HG03342 (cell line): ENCODE measurements around the gene PAX5.
A peak's percentile ranks its signal among the peaks of the same experiment; 100 is the strongest.

Experiments
- ATAC-seq: cut with Tn5 transposase; IDR thresholded peaks from one replicate; pipeline ENCODE4 v1.9.1; 2021; ENCODE audit warnings: mild to moderate bottlenecking, moderate library complexity; ENCODE audit not compliant: unreplicated experiment

The PAX5 gene

DNA sequence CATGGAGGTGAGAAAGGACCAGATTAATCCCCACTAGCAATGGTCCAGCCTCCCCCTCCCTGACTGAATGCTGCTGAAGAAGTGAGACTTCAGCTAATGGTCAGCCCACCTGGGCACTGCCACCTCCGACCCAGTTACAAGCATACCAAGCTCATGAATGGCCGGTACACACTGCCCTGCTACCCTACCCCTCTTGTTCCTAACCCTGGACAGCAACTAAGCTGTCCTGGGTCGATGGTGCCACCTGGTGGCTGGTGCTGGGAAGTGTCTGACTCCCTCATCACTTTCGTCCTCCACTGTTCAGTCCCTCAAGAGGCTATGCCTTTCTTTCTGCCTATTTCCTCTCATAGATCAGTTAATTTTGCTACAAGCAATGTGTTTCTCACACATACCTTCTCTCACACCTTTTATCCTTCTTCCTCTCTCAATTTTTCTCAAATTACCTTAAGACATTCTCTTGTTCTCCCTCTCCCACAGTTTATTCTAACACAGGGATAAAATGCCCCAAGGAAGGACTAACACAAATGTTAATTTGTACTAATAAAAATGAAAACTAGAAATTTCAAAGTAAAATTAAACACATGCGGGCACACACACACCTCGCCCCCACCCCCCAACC, 42.4 kb downstream of the PAX5 start:
- no peak for ATAC-seq

DNA sequence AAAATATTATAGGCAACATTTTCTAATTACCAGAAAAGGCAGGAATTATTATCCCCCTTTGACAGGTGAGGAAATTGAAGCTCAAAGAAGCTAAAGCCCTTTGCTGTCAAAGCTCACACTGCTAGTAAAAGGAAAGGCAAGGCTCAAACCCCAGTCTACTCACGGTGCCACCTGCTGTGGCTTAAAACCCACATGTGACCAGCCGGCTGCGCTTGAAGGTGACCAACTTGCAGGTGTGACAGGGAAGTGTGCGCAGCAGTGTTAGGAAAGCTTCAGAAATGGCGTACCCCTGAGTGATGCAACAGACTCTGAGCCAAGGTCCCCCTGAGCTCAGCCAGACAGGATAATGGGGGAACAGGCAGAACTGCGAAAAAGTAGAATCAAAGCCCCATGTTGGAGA, 45.2 kb downstream of the PAX5 start:
- ATAC-seq, result no peak

DNA sequence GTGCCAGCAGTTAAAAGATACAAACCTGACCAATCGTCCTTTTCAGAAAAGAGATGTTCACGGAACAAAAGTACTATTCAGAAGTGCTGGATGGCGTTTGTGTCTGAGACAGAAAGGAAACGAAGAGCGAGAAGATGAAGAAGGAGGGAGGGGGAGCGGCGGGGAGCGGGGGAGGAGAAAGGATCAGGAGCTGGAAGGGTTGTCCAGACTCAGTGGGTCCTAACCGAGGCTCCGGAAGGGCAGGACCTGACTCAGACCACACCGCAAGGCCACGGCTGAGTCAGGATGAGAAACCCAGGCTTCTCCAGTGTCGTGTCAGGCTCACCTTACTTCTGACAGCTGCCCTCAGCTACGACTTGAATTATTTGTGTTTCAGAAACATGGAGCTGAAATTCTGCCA, 46.2 kb downstream of the PAX5 start:
- ATAC-seq, result peak; percentile 38

DNA sequence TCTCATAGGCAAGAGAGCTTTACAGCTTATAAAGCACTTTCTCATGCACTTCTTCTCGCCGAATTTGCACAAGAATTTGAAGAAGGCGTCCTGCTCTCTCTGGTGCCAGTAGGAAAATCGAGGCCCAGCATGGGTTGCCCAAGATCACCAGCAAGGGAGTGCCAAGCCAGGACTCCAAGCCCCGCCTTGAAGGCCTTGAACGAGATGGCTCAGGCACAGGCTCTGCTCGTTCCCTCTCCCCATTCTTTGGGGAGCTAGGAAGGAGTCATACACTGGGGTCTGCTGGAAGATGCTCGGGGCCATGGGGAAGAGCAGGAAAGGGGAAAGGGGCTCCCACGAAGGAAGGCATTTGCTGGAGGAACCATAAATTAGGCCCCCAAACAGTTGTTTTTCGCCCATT, 46.7 kb downstream of the PAX5 start:
- ATAC-seq, result no peak

- ATAC-seq, result no peak
These were observed 47.3 kb downstream of the PAX5 start for GRCh38 chr9:36986468-36987408.

- no peak for ATAC-seq
These were observed 48.1 kb downstream of the PAX5 start for GRCh38 chr9:36985769-36986467.

- no peak for ATAC-seq
These were observed 48.9 kb downstream of the PAX5 start for GRCh38 chr9:36985061-36985768.

- ATAC-seq, result no peak
These were observed 53.7 kb downstream of the PAX5 start for GRCh38 chr9:36980148-36980974.

- ATAC-seq, result no peak
These were observed 57.6 kb downstream of the PAX5 start for GRCh38 chr9:36976371-36977030.

- no peak for ATAC-seq
These were observed 59.3 kb downstream of the PAX5 start for GRCh38 chr9:36974731-36975130.

DNA sequence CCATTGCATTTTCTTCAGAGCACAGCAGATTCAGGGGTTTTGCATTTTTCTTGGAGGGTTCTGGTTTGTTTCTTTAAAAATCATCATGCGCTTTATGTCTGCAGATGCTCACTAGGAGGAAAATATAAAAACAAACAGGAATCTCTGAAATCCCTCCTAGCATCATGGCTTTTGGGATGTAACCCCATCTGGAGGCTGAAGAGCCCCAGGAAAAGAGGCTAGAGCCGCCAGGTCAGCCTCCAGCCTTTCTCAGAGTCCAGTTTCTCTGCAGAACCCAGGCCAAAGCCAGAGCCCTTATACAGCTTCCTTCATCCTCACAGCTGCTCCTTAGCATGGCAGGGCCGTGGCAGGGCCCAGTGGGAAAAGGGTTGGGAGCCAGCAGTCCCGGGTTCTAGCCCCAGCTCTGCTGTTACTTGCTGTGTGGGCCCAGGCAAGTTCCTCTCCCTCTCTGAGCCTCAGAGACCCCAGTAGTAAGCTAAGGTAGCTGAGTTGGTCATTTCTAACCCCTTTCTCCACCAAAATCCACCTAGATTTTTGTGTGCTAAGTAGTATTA, 62.1 kb downstream of the PAX5 start:
- no peak for ATAC-seq

DNA sequence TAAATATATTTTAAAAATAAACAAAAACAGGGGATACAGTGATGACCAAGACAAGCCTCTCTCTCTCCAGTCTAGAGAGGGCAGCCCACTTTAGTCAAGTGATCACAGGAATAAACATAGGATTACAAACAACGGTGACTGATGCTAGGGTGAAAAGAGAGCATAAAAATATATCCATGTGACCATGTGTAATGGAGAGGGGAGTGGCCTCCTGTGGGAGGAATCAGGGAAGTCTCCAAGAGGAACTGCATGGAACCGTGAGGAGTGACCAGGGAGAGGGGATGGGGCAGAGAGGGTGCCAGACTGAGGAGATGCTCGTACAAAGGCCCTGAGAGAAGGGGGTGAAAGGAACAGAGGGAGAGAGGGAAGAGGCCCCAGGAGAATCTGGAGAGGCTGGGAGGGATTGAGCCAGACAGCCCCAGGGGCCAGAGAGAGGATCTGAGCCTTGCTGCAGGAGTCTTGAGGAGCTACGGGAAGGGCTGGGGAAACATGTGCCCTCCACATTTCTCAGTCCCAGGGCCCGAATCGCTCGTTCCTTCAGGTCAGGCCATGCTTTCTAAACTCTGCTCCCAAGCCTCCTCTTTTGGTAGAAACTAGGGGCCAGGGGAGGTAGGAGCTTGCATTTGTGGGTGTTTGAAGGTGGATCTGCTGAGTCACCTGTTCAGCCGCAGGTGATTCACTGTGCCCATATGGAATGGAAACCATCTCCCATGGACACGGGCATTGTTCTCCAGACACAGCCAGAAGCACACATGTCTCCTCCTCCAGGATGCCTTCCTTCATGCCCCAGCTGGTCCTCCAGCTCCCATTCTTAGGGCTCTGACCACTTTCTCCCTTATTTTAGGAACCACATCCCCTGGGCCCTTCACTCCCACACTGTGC, 63.8 kb downstream of the PAX5 start:
- no peak for ATAC-seq

GRCh38 chr9:36969216-36969771, 64.8 kb downstream of the PAX5 start:
- ATAC-seq, result no peak

- no peak for ATAC-seq
These were observed 65.4 kb downstream of the PAX5 start for GRCh38 chr9:36968574-36969215.

DNA sequence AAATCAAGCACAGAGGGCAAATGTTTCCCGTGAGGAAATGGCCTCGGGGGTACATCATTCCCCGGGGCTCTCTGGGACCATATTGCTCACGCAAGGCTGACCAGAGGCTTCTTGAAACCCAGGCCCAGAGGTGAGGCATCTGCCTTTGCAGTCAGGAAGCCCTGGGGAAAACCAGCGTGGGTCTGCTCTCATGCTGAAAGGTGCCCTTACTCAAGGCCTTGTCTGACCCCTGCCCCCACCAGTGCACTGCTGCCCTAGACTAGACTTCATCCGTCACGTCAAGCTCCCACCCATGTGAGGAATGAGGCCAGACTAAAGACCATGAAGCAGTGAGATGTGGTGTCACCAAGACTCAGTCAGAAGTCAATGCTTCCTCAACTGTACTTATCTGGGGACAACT, 66.1 kb downstream of the PAX5 start:
- ATAC-seq, result no peak

- no peak for ATAC-seq
These were observed 67.5 kb downstream of the PAX5 start for GRCh38 chr9:36966371-36967097.

- ATAC-seq, result no peak
These were observed 69.3 kb downstream of the PAX5 start for GRCh38 chr9:36964791-36965190.
